Kidney (tissue), 14 donors: ENCODE results near the gene GNB3. TPM values are rescaled to one million over a fixed set of nuclear protein-coding genes. Genes with fewer than 3 reads are reported as not detected.
"Not testable (repeated sequence)": the region's sequence is repeated elsewhere in the genome, so short reads cannot be mapped to it uniquely, and the experiment has no call there.

ENCODE experiments used
- DNase-seq, 5 donors: peaks; one replicate each; pipeline ENCODE4 v3.0.0-alpha.2; 2013 to 2020
- FAIRE-seq: peaks from 2 replicates; lab custom pipeline; 2012; peaks lifted over from hg19 to GRCh38; lab: Jason Lieb, UNC
- H3K27ac ChIP-seq, 2 donors: one replicate each; pipeline ENCODE4 v1.7.0; 2013; ENCODE audit warnings: low read depth in 2 of 2, low read length in 2 of 2, inconsistent platforms in 1 of 2
- H3K27me3 ChIP-seq: one replicate; pipeline ENCODE4 v1.7.1; 2013; ENCODE audit warnings: low read length, inconsistent platforms; ENCODE audit not compliant: control insufficient read depth, insufficient read depth
- H3K36me3 ChIP-seq, 3 donors: one replicate each; pipeline versions ENCODE4 v1.7.0 to v1.7.1; 2013; ENCODE audit warnings: low read length in 3 of 3, control low read depth in 1 of 3, inconsistent platforms in 1 of 3; ENCODE audit not compliant: insufficient read depth in 3 of 3, control insufficient read depth in 2 of 3
- H3K4me1 ChIP-seq, 3 donors: one replicate each; pipeline versions ENCODE4 v1.7.0 to v1.7.1; 2013; ENCODE audit warnings: low read length in 3 of 3, inconsistent platforms in 1 of 3, low read depth in 1 of 3; ENCODE audit not compliant: control insufficient read depth in 2 of 3, insufficient read depth in 2 of 3
- H3K4me3 ChIP-seq, 3 donors: one replicate each; pipeline versions ENCODE4 v1.7.0 to v1.8.1; 2013; ENCODE audit warnings: low read length in 3 of 3, control low read depth in 1 of 3, inconsistent platforms in 1 of 3
- H3K9ac ChIP-seq, 3 donors: one replicate each; pipeline versions ENCODE4 v1.7.0 to v1.7.1; 2013; ENCODE audit warnings: low read length in 3 of 3, control low read depth in 1 of 3, inconsistent platforms in 1 of 3
- H3K9me3 ChIP-seq, 3 donors: one replicate each; pipeline versions ENCODE4 v1.7.0 to v1.7.1; 2013; ENCODE audit warnings: low read length in 3 of 3, control low read depth in 1 of 3, inconsistent platforms in 1 of 3; ENCODE audit not compliant: control insufficient read depth in 2 of 3, insufficient read depth in 1 of 3
- CTCF ChIP-seq: IDR thresholded peaks from 3 replicates; pipeline ENCODE4 v1.5.1; 2012; ENCODE audit warnings: mild to moderate bottlenecking, moderate library complexity, borderline replicate concordance; ENCODE audit not compliant: insufficient read depth; ENCODE audit errors: extremely low read depth
- intact Hi-C: fragments of 100-400 bp; cut with DNase I; formaldehyde crosslinking; loops from one replicate; pipeline ENCODE4 v1.11.1; 2022
- polyA plus RNA-seq: library from polyadenylated mRNA; stranded (reverse); fragments of 350-450 nt; fragmentation: Illumina TruSeq; extraction: RNeasy Lipid Tissue Mini Kit (QIAGEN cat#74804); gene quantifications from one replicate; pipeline ENCODE4 v1.2.3, GENCODE V29; 2014; ENCODE audit warnings: low read depth, low replicate concordance; ENCODE audit not compliant: insufficient read depth
- total RNA-seq: library from RNA; stranded (reverse); fragmentation: NEBNext Ultra II Directional; extraction: Animal tissue kit (Norgen Biotek cat#: 25700); gene quantifications from one replicate; pipeline ENCODE4 v1.2.1, GENCODE V29; 2021
- donor health status: control.
- donor health status: control.
- donor health status: control.
- donor health status: control.
- donor health status: control.
- donor health status: DM: yes; HTN: yes; CAD: no.
- donor health status: Normal renal cell carcinoma (clear cell type).

Gene GNB3
- total and polyA plus RNA-seq, 2 donors from 2014 or later = 1.4 to 2.6 TPM

- no peak for TF ChIP-seq CTCF
- peaks cover 7 to 29% (median 12%) of the 10 kb centered on the region in 3 donors for H3K36me3 ChIP-seq
- no peaks in the 10 kb centered on the region for H3K9me3 ChIP-seq
- FAIRE-seq (no peak), DNase-seq (peak in 2 of 5 donors; percentile 23 to 46)
- peaks cover 0 to 36% (median 23%) of the 10 kb centered on the region in 3 donors for H3K4me1 ChIP-seq
- peak overlapping the region; percentile 62 to 76 (median 64) for H3K9ac ChIP-seq
- H3K27ac ChIP-seq = peak overlapping the region; percentile 95 to 96
- intact Hi-C loops = no loop called here
- H3K4me3 ChIP-seq = peak overlapping the region; percentile 77 to 85 (median 80)
- H3K27me3 ChIP-seq = no peaks in the 10 kb centered on the region
Measured at GRCh38 chr12:6868211-6869048, 27.7 kb downstream of the GNB3 start.

GRCh38 chr12:6869049-6870021 lies 28.6 kb downstream of the GNB3 start:
- DNase-seq = peak; percentile 85 to 93 (median 92)
- peaks cover 0 to 40% (median 23%) of the 10 kb centered on the region in 3 donors for H3K4me1 ChIP-seq
- H3K9me3 ChIP-seq = no peaks in the 10 kb centered on the region
- no peak for FAIRE-seq
- intact Hi-C loops = no loop called here
- H3K36me3 ChIP-seq = peaks cover 7 to 27% (median 9%) of the 10 kb centered on the region in 3 donors
- H3K9ac ChIP-seq = peak overlapping the region in 2 of 3 donors; percentile 8 to 62
- peak overlapping the region in 1 of 2 donors; percentile 95 for H3K27ac ChIP-seq
- H3K4me3 ChIP-seq = peak overlapping the region in 1 of 3 donors; percentile 80
- peak; percentile 78 for TF ChIP-seq CTCF
- H3K27me3 ChIP-seq = no peaks in the 10 kb centered on the region

GRCh38 chr12:6870304-6870703 lies 29.6 kb downstream of the GNB3 start:
- H3K9ac ChIP-seq, H3K4me3 ChIP-seq, FAIRE-seq, intact Hi-C loops, H3K9me3 ChIP-seq, H3K27me3 ChIP-seq, H3K27ac ChIP-seq: not testable (repeated sequence)
- DNase-seq = peak in 1 of 5 donors; percentile 1
- peaks cover 7 to 20% (median 9%) of the 10 kb centered on the region in 3 donors for H3K36me3 ChIP-seq
- H3K4me1 ChIP-seq = peaks cover 0 to 40% (median 23%) of the 10 kb centered on the region in 3 donors
